Measurements from ENCODE around the gene CRACDL. TPM values are rescaled to one million over a fixed set of nuclear protein-coding genes. Genes with fewer than 3 reads are reported as not detected.

The CRACDL gene
- total and polyA plus RNA-seq, 2 donors (not counting 3 experiments of a cell fraction or from before 2014, with no cell fraction given) = 0.92 to 6.3 TPM

- no peaks in the 10 kb centered on the region for H3K9me3 ChIP-seq (replicated peaks; ENCODE audit: control insufficient read depth, insufficient read depth, low read length)
- H3K4me3 ChIP-seq (replicated peaks in 1 of 3; ENCODE audit: insufficient read depth in 1 of 3, low read depth in 1 of 3, low read length in 3 of 3) = no peak overlapping the region
- CTCF ChIA-PET = no interaction called here
- TF ChIP-seq POLR2AphosphoS5 (IDR thresholded peaks at IDR 0.05; ENCODE audit: insufficient read depth, low read depth, low read length) = no peak
- no peak for TF ChIP-seq FOS (IDR thresholded peaks at IDR 0.05; ENCODE audit: borderline replicate concordance, insufficient read depth, low read length)
- no TSS peak for BruUV-seq (replicated peaks)
- H3K4me2 ChIP-seq (ENCODE audit: insufficient read depth, low read length) = no peak overlapping the region
- no peaks in the 10 kb centered on the region for H3K36me3 ChIP-seq (ENCODE audit: control insufficient read depth in 2 of 2, extremely low read depth in 1 of 2, insufficient read depth in 2 of 2, low read length in 2 of 2)
- H4K20me1 ChIP-seq (replicated peaks; ENCODE audit: control insufficient read depth, extremely low read depth, insufficient read depth, low read length) = no peaks in the 10 kb centered on the region
- dilution Hi-C loops (cut with MboI; ENCODE audit: extremely low pct_ligation_motif_present, low sequenced_read_pairs) (no loop called here), intact Hi-C loops (cut with micrococcal nuclease) (no loop called here)
- peaks cover 5 to 24% of the 10 kb centered on the region in 2 experiments for H3K27me3 ChIP-seq (ENCODE audit: control insufficient read depth in 2 of 2, insufficient read depth in 2 of 2, low read length in 2 of 2)
- H3K9ac ChIP-seq (replicated peaks; ENCODE audit: extremely low read depth, insufficient read depth, low read length) = no peak overlapping the region
- H3K27ac ChIP-seq (ENCODE audit: insufficient read depth, low read depth, low read length) = no peak overlapping the region
- no peaks in the 10 kb centered on the region for H3K9me1 ChIP-seq (replicated peaks; ENCODE audit: control insufficient read depth, extremely low read depth, insufficient read depth, low read length)
- FAIRE-seq (no peak), DNase-seq (ENCODE audit: low read depth, low spot score) (no peak)
- POLR2A ChIA-PET = no interaction called here
- no peaks in the 10 kb centered on the region for H3K79me2 ChIP-seq (ENCODE audit: control insufficient read depth, insufficient read depth, low read length)
- H3K4me1 ChIP-seq (ENCODE audit: control insufficient read depth, extremely low read depth, insufficient read depth, low read length) = no peaks in the 10 kb centered on the region
- H2AFZ ChIP-seq (ENCODE audit: low read depth, low read length) = no peak overlapping the region
Measured at GRCh38 chr2:98952966-98953365, 16.9 kb upstream of the CRACDL start.

- peaks cover 11 to 12% of the 10 kb centered on the region in 2 experiments for H3K27me3 ChIP-seq (ENCODE audit: control insufficient read depth in 2 of 2, insufficient read depth in 2 of 2, low read length in 2 of 2)
- no peak for TF ChIP-seq FOS (IDR thresholded peaks at IDR 0.05; ENCODE audit: borderline replicate concordance, insufficient read depth, low read length)
- no peak for TF ChIP-seq POLR2A (IDR thresholded peaks at IDR 0.05; ENCODE audit: low read depth, low read length)
- TF ChIP-seq GATA2 (IDR thresholded peaks at IDR 0.05; ENCODE audit: insufficient read depth, insufficient read length, low read depth, low read length) = no peak
- no peak for TF ChIP-seq CTCF (IDR thresholded peaks at IDR 0.05; ENCODE audit: extremely low read depth in 1 of 2, insufficient read depth in 1 of 2, low read depth in 1 of 2, low read length in 2 of 2)
- no peak for TF ChIP-seq JUN (IDR thresholded peaks at IDR 0.05; ENCODE audit: borderline replicate concordance, insufficient read depth, insufficient read length, low read depth)
- no peak for TF ChIP-seq MYC (IDR thresholded peaks at IDR 0.05; ENCODE audit: low read depth, low read length)
- TF ChIP-seq POLR2AphosphoS5 (IDR thresholded peaks at IDR 0.05; ENCODE audit: insufficient read depth, low read depth, low read length) = no peak
- no peak for TF ChIP-seq EZH2 (IDR thresholded peaks at IDR 0.05; ENCODE audit: borderline replicate concordance, low read depth, low read length, severe bottlenecking)
- no peak for TF ChIP-seq MAX (IDR thresholded peaks at IDR 0.05; ENCODE audit: insufficient read depth, insufficient read length)
- H3K9me1 ChIP-seq (replicated peaks; ENCODE audit: control insufficient read depth, extremely low read depth, insufficient read depth, low read length) = no peaks in the 10 kb centered on the region
- dilution Hi-C loops (cut with MboI; ENCODE audit: extremely low pct_ligation_motif_present, low sequenced_read_pairs) (no loop called here), intact Hi-C loops (cut with micrococcal nuclease) (no loop called here)
- POLR2A ChIA-PET = no interaction called here
- no peak overlapping the region for H3K4me2 ChIP-seq (ENCODE audit: insufficient read depth, low read length)
- H3K9me3 ChIP-seq (replicated peaks; ENCODE audit: control insufficient read depth, insufficient read depth, low read length) = no peaks in the 10 kb centered on the region
- H3K36me3 ChIP-seq (ENCODE audit: control insufficient read depth in 2 of 2, extremely low read depth in 1 of 2, insufficient read depth in 2 of 2, low read length in 2 of 2) = no peaks in the 10 kb centered on the region
- no peak for FAIRE-seq
- BruUV-seq (replicated peaks) = no TSS peak
- no peaks in the 10 kb centered on the region for H3K4me1 ChIP-seq (ENCODE audit: control insufficient read depth, extremely low read depth, insufficient read depth, low read length)
- H3K79me2 ChIP-seq (ENCODE audit: control insufficient read depth, insufficient read depth, low read length) = no peaks in the 10 kb centered on the region
- DNase-seq (ENCODE audit: low read depth, low spot score) = no peak
- H3K27ac ChIP-seq (ENCODE audit: insufficient read depth, low read depth, low read length) = no peak overlapping the region
- CTCF ChIA-PET = interaction anchor here (1.1 to 2.0 kb wide), 3 partner anchors 12 to 22 kb away, joined by 3 to 7 read pairs (median 3); partner anchors contain the start of gene CRACDL
- no peak overlapping the region for H3K9ac ChIP-seq (replicated peaks; ENCODE audit: extremely low read depth, insufficient read depth, low read length)
- no peaks in the 10 kb centered on the region for H4K20me1 ChIP-seq (replicated peaks; ENCODE audit: control insufficient read depth, extremely low read depth, insufficient read depth, low read length)
- H3K4me3 ChIP-seq (replicated peaks in 1 of 3; ENCODE audit: insufficient read depth in 1 of 3, low read depth in 1 of 3, low read length in 3 of 3) = no peak overlapping the region
- H2AFZ ChIP-seq (ENCODE audit: low read depth, low read length) = no peak overlapping the region
Measured at GRCh38 chr2:98948956-98949739, 13.1 kb upstream of the CRACDL start.
